Tibial artery (tissue), 4 donors: Measurements from ENCODE around the gene LRP6.
A peak's percentile ranks its signal among the peaks of the same experiment; 100 is the strongest.

Experiments
- DNase-seq, 2 donors: peaks; one replicate each; pipeline ENCODE4 v3.0.0-alpha.2; 2019
- H3K27ac ChIP-seq, 2 donors: fragments of 200-600 bp; sonication (generic) in 1 of 2; 1 replicate in 1 of 2; 2 replicates in 1 of 2; pipeline ENCODE4 v1.5.1; 2018 to 2019; ENCODE audit warnings: mild to moderate bottlenecking in 1 of 2
- H3K27me3 ChIP-seq, 2 donors: fragments of 200-600 bp; sonication (generic) in 1 of 2; one replicate each; pipeline versions ENCODE4 v1.5.1 to v1.6.0; 2016 to 2019
- H3K36me3 ChIP-seq, 3 donors: fragments of 200-600 bp; sonication (generic) in 2 of 3; one replicate each; pipeline ENCODE4 v1.5.1; 2016 to 2019; ENCODE audit warnings: mild to moderate bottlenecking in 2 of 3
- H3K4me1 ChIP-seq, 4 donors: fragments of 200-600 bp; sonication (generic) in 2 of 4; 1 replicate in 3 of 4; 2 replicates in 1 of 4; pipeline ENCODE4 v1.5.1; 2016 to 2019
- H3K4me3 ChIP-seq, 2 donors: fragments of 200-600 bp; sonication (generic) in 1 of 2; 1 replicate in 1 of 2; 2 replicates in 1 of 2; pipeline ENCODE4 v1.5.1; 2018 to 2019; ENCODE audit warnings: mild to moderate bottlenecking in 2 of 2
- H3K9me3 ChIP-seq, 3 donors: fragments of 200-600 bp; sonication (generic) in 1 of 3; one replicate each; pipeline ENCODE4 v1.5.1; 2016 to 2019
- CTCF ChIP-seq, 2 experiments: fragments of 200-600 bp in 1 of 2; fragments of 450-650 bp in 1 of 2; IDR thresholded peaks; one replicate each; pipeline ENCODE4 v1.5.1; 2017 to 2019; ENCODE audit warnings: antibody characterized with exemption in 2 of 2, mild to moderate bottlenecking in 1 of 2, moderate library complexity in 1 of 2
- intact Hi-C: fragments of 100-400 bp; cut with DNase I; formaldehyde crosslinking; loops from one replicate; pipeline ENCODE4 v1.15.0; 2023; ENCODE audit warnings: low total_unique reads

The LRP6 gene

DNA sequence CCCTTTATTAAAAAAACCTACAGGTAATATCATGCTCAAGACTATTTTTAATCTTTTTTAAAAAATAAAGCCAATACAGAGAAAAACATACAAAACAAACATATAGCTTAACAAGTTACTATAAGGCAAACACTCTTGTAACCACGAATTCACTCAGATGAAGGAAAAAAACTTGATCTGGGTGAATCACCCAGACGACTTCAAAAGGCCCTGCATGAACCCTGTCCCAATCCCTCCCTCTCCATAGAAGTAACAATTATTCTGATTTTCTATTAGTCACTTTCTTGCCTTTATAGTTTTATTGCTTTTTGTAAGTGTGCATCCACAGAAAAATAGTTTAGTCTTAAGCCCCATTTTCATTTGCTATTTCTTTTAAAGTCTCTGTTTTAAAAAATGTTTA is 72.6 kb downstream of the LRP6 start:
- Histone ChIP-seq H3K27me3 (no peaks in the 10 kb centered on the region), H3K36me3 (peaks cover 0 to 9% (median 5%) of the 10 kb centered on the region in 3 donors), H3K9me3 (peaks cover 0 to 3% (median 0%) of the 10 kb centered on the region in 3 donors), H3K4me3 (no peak overlapping the region), H3K4me1 (peaks cover 0 to 6% (median 0%) of the 10 kb centered on the region in 4 donors), H3K27ac (no peak overlapping the region)
- intact Hi-C loops: no loop called here
- no peak for DNase-seq
- no peak for TF ChIP-seq CTCF (IDR thresholded peaks at IDR 0.05)

DNA sequence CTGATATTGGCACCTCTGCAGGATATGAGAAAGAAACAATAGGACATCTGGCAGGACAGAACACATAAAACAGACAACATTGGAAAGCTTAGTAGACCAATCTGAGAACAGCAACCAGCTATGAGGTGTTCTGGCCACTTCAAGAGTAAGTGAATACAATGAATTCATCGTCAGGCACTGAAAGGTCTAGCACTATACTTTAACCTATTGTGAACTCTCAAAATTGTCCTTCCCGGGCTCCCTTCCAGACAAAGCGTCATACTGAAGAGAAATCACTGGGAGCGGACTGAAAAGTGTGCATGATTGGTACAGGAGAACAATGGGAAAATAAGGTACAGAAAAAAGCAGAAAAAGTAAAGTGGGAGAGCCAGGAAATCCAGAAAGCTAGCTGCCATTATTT is 75.8 kb downstream of the LRP6 start:
- no peaks in the 10 kb centered on the region for H3K27me3 ChIP-seq
- H3K4me3 ChIP-seq: no peak overlapping the region
- intact Hi-C loops: no loop called here
- peaks cover 0 to 6% (median 0%) of the 10 kb centered on the region in 4 donors for H3K4me1 ChIP-seq
- H3K27ac ChIP-seq: no peak overlapping the region
- peaks cover 0 to 3% (median 0%) of the 10 kb centered on the region in 3 donors for H3K9me3 ChIP-seq
- TF ChIP-seq CTCF (IDR thresholded peaks at IDR 0.05): no peak
- H3K36me3 ChIP-seq: no peaks in the 10 kb centered on the region
- no peak for DNase-seq

GRCh38 chr12:12190087-12190809 is 76.6 kb downstream of the LRP6 start:
- Histone ChIP-seq H3K36me3 (no peaks in the 10 kb centered on the region), H3K4me3 (no peak overlapping the region), H3K9me3 (peaks cover 0 to 3% (median 0%) of the 10 kb centered on the region in 3 donors), H3K27ac (no peak overlapping the region), H3K27me3 (no peaks in the 10 kb centered on the region), H3K4me1 (peaks cover 0 to 8% (median 0%) of the 10 kb centered on the region in 4 donors)
- no peak for DNase-seq
- intact Hi-C loops: no loop called here
- no peak for TF ChIP-seq CTCF (IDR thresholded peaks at IDR 0.05)

- Histone ChIP-seq H3K4me1 (peaks cover 0 to 32% (median 13%) of the 10 kb centered on the region in 4 donors), H3K4me3 (no peak overlapping the region), H3K9me3 (no peaks in the 10 kb centered on the region), H3K27me3 (no peaks in the 10 kb centered on the region), H3K27ac (no peak overlapping the region), H3K36me3 (no peaks in the 10 kb centered on the region)
- intact Hi-C loops: no loop called here
- TF ChIP-seq CTCF (IDR thresholded peaks at IDR 0.05): no peak
- DNase-seq: no peak
Observed at GRCh38 chr12:12185414-12185813, 81.4 kb downstream of the LRP6 start.

DNA sequence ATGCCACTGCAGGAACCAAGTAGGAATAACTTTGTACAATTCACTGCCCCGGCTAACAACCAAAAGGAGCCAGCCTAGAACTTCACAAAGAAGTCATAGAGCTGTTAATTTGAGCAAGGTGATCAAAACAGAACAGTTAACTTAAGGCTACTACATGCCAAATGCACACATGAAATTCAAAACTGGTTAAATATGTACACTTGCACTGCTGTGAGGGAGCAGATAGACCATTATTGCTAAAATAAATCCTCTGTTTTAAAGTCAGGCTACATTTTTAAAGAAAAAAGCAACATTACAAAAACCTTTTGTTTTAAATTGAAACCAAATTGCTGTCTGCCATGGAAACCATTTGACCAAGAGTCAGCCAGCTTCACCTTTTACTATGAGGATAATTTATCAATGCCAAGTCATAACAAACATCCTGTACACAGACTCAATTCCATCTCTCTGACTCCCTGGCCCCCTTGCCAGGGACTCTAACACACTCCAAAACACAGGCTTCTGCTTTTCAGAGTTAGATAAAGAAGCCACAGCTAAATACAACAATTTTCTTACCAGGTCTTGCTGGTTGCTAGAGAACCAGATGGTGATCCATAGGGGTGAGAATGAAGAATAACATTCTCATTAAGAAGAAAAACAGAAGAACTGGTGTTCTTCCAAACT is 84.0 kb downstream of the LRP6 start:
- Histone ChIP-seq H3K27ac (peak overlapping the region; percentile 53 to 65), H3K9me3 (no peaks in the 10 kb centered on the region), H3K4me1 (peaks cover 0 to 40% (median 17%) of the 10 kb centered on the region in 4 donors), H3K36me3 (no peaks in the 10 kb centered on the region), H3K27me3 (no peaks in the 10 kb centered on the region), H3K4me3 (no peak overlapping the region)
- no peak for TF ChIP-seq CTCF (IDR thresholded peaks at IDR 0.05)
- intact Hi-C loops: no loop called here
- DNase-seq: no peak
